ENCODE data around the gene ZNF729. TPM values are rescaled to one million over a fixed set of nuclear protein-coding genes. Genes with fewer than 3 reads are reported as not detected.

Gene ZNF729
- total and polyA plus RNA-seq, 2 of the 13 experiments (the other 11 are each of a cell fraction or from before 2014, with no cell fraction given) = not detected

GRCh38 chr19:22335716-22336115, 49.5 kb downstream of the ZNF729 start:
- in situ Hi-C loops (cut with HindIII; ENCODE audit: extremely low pct_ligation_motif_present, low pct_unique_long_range_greater_than_20kb) (no loop called here), intact Hi-C loops (cut with micrococcal nuclease; ENCODE audit: unreplicated experiment) (no loop called here)
- Histone ChIP-seq H3K79me2 (ENCODE audit: insufficient read depth, low read length) (no peaks in the 10 kb centered on the region), H3K27ac (ENCODE audit: extremely low read length, insufficient read depth, low read length) (no peak overlapping the region), H3K36me3 (replicated peaks in 1 of 2; ENCODE audit: control insufficient read depth in 1 of 2, insufficient read depth in 2 of 2, low read length in 2 of 2) (no peaks in the 10 kb centered on the region), H3K9me3 (ENCODE audit: low read length) (peaks cover 98% of the 10 kb centered on the region), H4K20me1 (ENCODE audit: insufficient read depth, low read length) (no peaks in the 10 kb centered on the region), H3K9ac (ENCODE audit: insufficient read depth, low read depth, low read length) (no peak overlapping the region), H3K27me3 (ENCODE audit: control insufficient read depth in 1 of 2, insufficient read depth in 2 of 2, low read length in 2 of 2) (no peaks in the 10 kb centered on the region), H3K4me2 (ENCODE audit: low read depth, low read length) (no peak overlapping the region), H2AFZ (ENCODE audit: low read length) (no peak overlapping the region), H3K4me1 (ENCODE audit: insufficient read depth, low read length) (no peaks in the 10 kb centered on the region), H3K4me3 (replicated peaks in 1 of 3; ENCODE audit: insufficient read depth in 1 of 3, low read depth in 2 of 3, low read length in 3 of 3) (no peak overlapping the region)
- ATAC-seq = no peak
- WGBS (ENCODE audit: low lambda C conversion rate) = 0% methylated on average over 2 of the region's 2 CpGs
- no peak for TF ChIP-seq ZNF607 (CRISPR knock-in tag; IDR thresholded peaks at IDR 0.05; ENCODE audit: borderline replicate concordance)
- no peak for TF ChIP-seq ZNF772 (CRISPR knock-in tag; IDR thresholded peaks at IDR 0.05)
- TF ChIP-seq FOXO1 (CRISPR knock-in tag; IDR thresholded peaks at IDR 0.05) = no peak
- CTCF ChIA-PET (ENCODE audit: low intra/inter-chr PET ratio, low total read pairs) = no interaction called here
- BruUV-seq (replicated peaks) = no TSS peak
- DNase-seq (ENCODE audit: low spot score) = no peak
- FAIRE-seq = no peak
- POLR2A ChIA-PET = no interaction called here

- ATAC-seq = no peak
- Histone ChIP-seq H3K79me2 (ENCODE audit: insufficient read depth, low read length) (no peaks in the 10 kb centered on the region), H3K9ac (ENCODE audit: insufficient read depth, low read depth, low read length) (no peak overlapping the region), H3K36me3 (replicated peaks in 1 of 2; ENCODE audit: control insufficient read depth in 1 of 2, insufficient read depth in 2 of 2, low read length in 2 of 2) (no peaks in the 10 kb centered on the region), H3K27ac (ENCODE audit: extremely low read length, insufficient read depth, low read length) (no peak overlapping the region), H3K4me3 (replicated peaks in 1 of 3; ENCODE audit: insufficient read depth in 1 of 3, low read depth in 2 of 3, low read length in 3 of 3) (no peak overlapping the region), H2AFZ (ENCODE audit: low read length) (no peak overlapping the region), H3K27me3 (ENCODE audit: control insufficient read depth in 1 of 2, insufficient read depth in 2 of 2, low read length in 2 of 2) (no peaks in the 10 kb centered on the region), H3K9me3 (ENCODE audit: low read length) (peaks cover 84% of the 10 kb centered on the region), H3K4me2 (ENCODE audit: low read depth, low read length) (no peak overlapping the region), H3K4me1 (ENCODE audit: insufficient read depth, low read length) (no peaks in the 10 kb centered on the region), H4K20me1 (ENCODE audit: insufficient read depth, low read length) (no peaks in the 10 kb centered on the region)
- ChIA-PET CTCF (ENCODE audit: low intra/inter-chr PET ratio, low total read pairs) (no interaction called here), POLR2A (no interaction called here)
- 0% methylated on average over 1 of the region's 2 CpGs for WGBS (ENCODE audit: low lambda C conversion rate)
- intact Hi-C loops (cut with micrococcal nuclease; ENCODE audit: unreplicated experiment) (no loop called here), in situ Hi-C loops (cut with HindIII; ENCODE audit: extremely low pct_ligation_motif_present, low pct_unique_long_range_greater_than_20kb) (no loop called here)
- no peak for DNase-seq (ENCODE audit: low spot score)
- TF ChIP-seq GLMP (CRISPR knock-in tag; IDR thresholded peaks at IDR 0.05; ENCODE audit: borderline replicate concordance) (no peak), LBX2 (CRISPR knock-in tag; IDR thresholded peaks at IDR 0.05; ENCODE audit: borderline replicate concordance) (no peak), SMAD3 (CRISPR knock-in tag; IDR thresholded peaks at IDR 0.05) (no peak), ZNF777 (CRISPR knock-in tag; IDR thresholded peaks at IDR 0.05) (no peak)
- no TSS peak for BruUV-seq (replicated peaks)
- FAIRE-seq = no peak
Measured at GRCh38 chr19:22354665-22355064, 68.4 kb downstream of the ZNF729 start.

Small RNA genes lying within 50 kb of the gene (small RNA-seq; reads per million reads assigned to genes)
- 0 reads per million in 3 experiments for gene AC011494.1 (ENCODE audit: insufficient read depth in 2 of 3, insufficient read length in 3 of 3, low read depth in 2 of 3, low replicate concordance in 1 of 3)

Other genes starting within 250 kb of the ZNF729 start
- gene ZNF257, start 234.0 kb upstream of the ZNF729 start, total RNA-seq (2016; rRNA removed; fragmentation: Illumina TruSeq; extraction: Trizol) = 0.79 and 0.86 TPM in 2 replicates
- gene ZNF257, start 234.0 kb upstream of the ZNF729 start, polyA plus RNA-seq (2011; rRNA removed) = 0.04 TPM in 2 replicates
- gene ZNF676, start 89.5 kb upstream of the ZNF729 start, total RNA-seq (2016; rRNA removed; fragmentation: Illumina TruSeq; extraction: Trizol) = not detected in 2 replicates
- not detected in 2 replicates for gene ZNF676, start 89.5 kb upstream of the ZNF729 start, polyA plus RNA-seq (2011; rRNA removed)
- gene ZNF98, start 135.9 kb downstream of the ZNF729 start, total RNA-seq (2016; rRNA removed; fragmentation: Illumina TruSeq; extraction: Trizol) = not detected in 2 replicates
- gene ZNF98, start 135.9 kb downstream of the ZNF729 start, polyA plus RNA-seq (2011; rRNA removed) = not detected in 2 replicates

All from HepG2 (cell line).